HG03457 (cell line): ENCODE data around the gene USP9X.
"Not testable (repeated sequence)": the region's sequence is repeated elsewhere in the genome, so short reads cannot be mapped to it uniquely, and the experiment has no call there.

Experiments used
- ATAC-seq: cut with Tn5 transposase; IDR thresholded peaks from one replicate; pipeline ENCODE4 v1.9.1; 2021; ENCODE audit warnings: moderate number of reproducible peaks; ENCODE audit not compliant: unreplicated experiment

Gene USP9X

GRCh38 chrX:41084893-41085511 lies at the start of gene USP9X:
USP9X (plus strand) TSS chrX:41085445; CDS start chrX:41123629, 38,184 bp downstream.
- peak; percentile 32 for ATAC-seq

- no peak for ATAC-seq
Measured at GRCh38 chrX:41035582-41035981, 49.7 kb upstream of the USP9X start.

DNA sequence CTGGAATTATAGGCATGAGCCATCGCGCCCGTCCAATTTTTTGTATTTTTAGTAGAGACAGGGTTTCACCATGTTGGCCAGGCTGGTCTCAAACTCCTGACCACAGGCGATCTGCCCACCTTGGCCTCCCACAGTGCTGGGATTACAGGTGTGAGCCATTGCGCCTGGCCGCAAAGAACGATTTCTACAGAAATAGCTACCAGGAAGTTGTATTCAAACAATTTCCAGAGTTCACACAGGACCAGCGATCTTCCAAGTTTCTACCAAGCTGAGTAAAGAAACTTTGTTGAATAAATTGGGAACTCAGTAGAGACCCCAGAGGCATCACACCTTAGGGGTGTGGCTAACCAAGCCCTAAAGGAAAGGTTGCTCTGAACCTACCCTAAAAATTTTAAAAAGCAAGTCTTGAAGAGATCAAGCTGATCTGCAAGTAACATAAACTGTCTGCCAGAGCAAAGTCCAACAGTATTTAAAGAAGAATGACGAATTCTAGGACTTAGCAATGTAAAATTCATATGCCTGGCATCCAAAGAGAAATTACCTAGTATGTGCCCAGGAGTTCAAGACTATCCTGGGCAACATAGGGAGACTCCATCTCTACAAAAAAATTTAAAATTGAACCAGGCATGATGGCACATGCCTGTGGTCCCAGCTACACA lies 48.4 kb upstream of the USP9X start:
- ATAC-seq: no peak

DNA sequence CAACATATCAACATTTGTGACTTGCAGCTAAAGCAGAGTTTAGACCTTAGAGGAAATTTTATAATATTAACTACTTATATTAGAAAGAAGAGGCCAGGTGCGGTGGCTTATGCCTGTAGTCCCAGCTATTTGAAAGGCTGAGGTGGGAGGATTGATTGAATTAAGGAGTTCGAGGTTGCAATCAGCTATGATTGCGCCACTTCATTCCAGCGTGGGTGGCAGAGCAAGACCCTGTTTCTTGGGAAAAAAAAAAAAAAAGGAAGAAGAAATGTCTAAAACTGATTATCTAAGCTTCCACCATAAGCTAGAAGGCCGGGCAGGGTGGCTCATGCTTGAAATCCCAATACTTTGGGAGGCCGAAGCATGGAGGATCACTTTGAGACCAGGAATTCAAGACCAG lies 42.0 kb upstream of the USP9X start:
- no peak for ATAC-seq

DNA sequence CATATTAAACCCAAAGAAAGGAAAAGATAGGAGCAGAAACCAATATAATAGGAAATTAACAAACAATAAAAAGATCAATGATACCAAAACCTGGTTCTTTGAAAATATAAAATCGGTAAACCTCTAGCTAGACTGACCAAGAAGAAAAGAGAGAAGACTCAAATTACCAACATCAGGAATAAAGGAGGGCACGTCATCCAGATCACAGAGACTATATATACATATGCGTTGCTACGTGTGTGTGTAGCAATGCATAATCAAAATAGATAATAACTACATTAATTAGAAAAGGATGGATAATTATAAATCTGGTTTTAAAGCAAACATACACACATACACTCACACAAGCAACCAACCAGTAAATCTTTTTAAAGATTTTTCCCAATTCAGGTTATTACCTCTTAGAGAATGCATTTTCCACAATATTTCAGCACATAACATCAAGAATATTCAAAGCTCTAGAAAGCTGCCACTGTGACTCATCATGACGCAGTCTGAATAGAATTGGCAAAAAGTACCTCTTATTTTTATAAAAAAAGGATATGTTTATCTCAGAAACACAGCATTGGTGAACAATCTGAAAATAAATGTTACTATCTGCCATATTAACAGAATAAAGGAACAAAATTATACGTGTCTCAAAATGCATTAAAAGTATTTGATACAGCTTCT lies 41.4 kb upstream of the USP9X start:
- no peak for ATAC-seq

- no peak for ATAC-seq
Measured at GRCh38 chrX:41045960-41046567, 39.2 kb upstream of the USP9X start.

DNA sequence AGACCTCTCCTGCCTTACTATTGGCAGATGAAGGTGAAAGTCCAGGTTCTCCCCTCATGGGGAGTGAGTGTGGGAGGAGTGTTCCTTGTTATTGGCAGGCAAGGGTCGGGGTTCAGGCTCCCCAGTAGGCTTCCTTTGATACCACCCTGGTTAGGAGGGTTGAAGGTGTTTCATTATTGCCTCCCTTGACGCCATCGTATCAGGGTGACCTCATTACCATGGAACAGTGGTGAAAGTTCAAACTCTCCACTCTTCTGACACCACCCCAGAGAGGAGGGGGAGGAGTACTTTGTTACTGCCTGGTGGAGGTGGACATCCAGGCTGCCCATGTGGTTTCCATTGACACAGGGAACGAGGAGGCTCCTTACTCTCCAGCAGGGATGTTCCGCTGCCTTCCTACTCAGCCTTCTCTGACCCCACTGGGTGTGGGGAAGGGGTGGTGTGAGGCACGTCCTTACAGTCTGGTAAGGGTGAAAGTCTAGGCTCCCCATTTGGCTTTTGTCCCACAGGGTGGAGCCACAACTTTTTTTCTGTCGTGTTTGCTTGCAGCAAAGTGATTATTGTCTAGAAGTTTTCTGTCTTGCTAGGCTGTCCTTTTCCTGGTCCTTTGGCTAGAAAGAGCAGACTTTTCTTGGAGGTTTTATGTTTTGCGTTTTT lies 37.2 kb upstream of the USP9X start:
- ATAC-seq: no peak

DNA sequence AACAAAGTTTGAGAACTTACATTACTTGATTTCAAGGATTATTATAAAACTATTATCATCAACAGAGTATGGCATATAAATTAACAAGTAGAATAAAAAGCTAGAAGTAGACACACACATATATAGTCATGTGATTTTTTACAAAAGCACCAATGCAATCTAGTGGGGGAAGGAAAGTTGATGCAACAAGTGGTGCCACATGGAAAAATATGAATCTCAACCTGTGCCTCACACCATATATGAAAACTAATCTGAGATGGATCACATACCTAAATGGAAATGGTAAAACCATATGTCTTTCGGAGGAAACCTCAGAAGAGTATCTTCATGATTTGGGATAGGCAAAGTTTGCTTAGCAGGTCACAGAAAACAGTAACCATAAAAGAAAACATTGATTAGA lies 34.9 kb upstream of the USP9X start:
- ATAC-seq: no peak

DNA sequence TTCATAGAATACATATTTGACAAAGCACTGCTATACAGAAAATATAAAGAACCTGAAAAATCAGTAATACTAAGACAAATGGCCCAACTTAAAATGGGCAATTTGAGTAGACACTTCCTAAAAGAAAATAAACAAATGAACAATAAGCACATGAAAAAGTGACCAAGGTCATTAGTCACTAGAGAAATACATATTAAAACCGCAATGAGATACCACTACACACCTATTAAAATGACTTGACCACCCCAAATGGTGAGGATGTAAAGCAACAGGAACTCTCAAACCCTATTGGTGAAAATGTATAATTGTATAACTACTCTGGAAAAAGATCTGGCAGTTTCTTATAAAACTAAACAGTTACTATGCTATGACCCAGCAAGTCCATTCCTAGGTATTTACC lies 34.0 kb upstream of the USP9X start:
- no peak for ATAC-seq

- ATAC-seq: no peak
Measured at GRCh38 chrX:41055740-41056139, 29.5 kb upstream of the USP9X start.

- not testable (repeated sequence) for ATAC-seq
Measured at GRCh38 chrX:41063276-41063675, 22.0 kb upstream of the USP9X start.

DNA sequence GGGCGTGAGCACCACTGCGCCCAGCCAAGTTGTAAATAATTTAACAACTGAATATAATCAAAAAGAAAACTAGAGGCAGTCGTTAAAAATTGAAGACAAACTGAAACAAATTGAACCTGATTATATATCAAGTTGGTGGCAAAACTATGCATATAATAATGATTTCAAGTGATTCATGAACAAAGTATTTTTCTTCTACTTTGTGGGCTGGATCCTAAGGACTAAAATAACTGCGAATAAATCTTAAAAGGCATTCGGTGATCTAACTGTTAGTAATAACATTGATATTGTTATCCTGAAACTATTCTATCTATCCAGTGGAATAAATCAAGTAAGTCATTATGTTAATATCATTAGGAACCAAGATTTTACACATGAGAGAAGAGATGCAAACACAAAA lies 21.2 kb upstream of the USP9X start:
- ATAC-seq: no peak

DNA sequence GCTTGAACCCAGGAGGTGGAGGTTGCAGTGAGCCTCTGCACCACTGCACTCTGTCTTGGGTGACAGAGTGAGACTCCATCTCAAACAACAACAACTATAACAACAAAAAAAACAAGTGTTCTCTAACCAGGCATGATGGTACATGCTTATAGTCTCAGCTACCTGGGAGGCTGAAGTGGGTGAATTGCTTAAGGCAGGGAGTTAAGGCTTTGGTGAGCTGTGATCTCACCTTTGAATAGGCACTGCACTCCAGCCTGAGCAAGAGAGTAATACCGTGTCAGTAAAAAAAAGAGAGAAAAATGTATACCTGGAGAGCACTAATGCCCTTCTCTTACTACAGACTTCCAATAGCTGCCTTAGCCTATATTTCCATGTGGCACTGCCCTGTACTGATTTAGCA lies 18.9 kb upstream of the USP9X start:
- no peak for ATAC-seq

DNA sequence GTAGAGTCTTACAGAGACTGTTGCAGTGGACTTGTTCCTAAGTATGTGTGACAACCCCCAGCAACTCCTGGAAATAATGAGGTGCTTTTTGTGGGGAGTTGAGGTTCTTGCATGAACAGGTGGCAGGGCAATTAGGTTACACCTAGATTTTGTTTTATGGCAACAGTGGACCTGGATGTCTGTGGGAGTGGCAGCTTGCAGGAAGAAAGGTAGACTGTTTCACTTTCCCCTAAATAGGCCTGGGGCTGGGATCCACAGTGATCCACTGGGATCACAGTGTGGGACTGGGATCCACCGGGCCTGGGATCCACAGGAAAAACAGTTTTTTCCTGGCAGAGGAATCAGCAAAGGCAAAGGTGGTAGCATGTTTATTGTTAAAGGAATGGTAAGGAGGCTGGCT lies 18.3 kb upstream of the USP9X start:
- ATAC-seq: no peak

DNA sequence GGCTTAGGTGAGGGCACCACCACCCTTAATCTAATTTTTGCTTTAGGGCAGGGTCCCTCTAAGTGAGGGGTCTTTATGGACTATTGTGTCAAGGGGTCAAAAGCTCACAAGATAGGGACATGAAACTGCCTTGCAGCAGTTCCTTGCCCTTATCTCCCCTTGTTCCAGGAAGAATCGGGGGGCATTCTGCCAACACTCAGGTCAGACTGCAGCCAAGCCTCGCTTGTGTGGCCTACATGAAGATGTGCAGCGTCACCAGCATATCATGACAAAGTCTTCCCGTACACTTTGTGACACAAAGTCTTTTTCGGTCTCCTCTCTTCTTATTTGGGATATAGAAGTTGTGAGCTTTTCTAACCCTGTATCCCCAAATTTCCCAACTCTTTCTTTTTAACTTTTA lies 17.5 kb upstream of the USP9X start:
- ATAC-seq: no peak

DNA sequence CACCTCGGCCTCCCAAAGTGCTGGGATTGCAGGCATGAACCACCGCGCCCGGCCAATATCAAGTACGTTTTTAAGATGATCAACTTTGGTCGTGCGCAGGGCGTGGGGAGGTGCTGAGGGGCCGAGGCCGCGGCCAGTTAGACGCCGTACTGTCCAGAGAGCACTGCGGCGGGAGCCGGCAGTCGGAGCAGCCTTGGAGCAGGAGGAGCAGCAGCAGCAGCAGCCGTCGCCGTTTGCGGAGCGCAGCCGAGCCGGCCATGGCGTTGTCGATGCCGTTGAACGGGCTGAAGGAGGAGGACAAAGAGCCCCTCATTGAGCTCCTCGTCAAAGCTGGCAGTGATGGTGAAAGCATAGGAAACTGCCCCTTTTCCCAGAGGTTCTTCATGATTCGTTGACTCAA lies 8.5 kb upstream of the USP9X start:
- no peak for ATAC-seq

GRCh38 chrX:41081821-41082220 lies 3.4 kb upstream of the USP9X start:
- no peak for ATAC-seq

- no peak for ATAC-seq
Measured at GRCh38 chrX:41082783-41083182, 2.5 kb upstream of the USP9X start.

GRCh38 chrX:41084044-41084892 lies 977 bp upstream of the USP9X start:
- peak; percentile 51 for ATAC-seq

DNA sequence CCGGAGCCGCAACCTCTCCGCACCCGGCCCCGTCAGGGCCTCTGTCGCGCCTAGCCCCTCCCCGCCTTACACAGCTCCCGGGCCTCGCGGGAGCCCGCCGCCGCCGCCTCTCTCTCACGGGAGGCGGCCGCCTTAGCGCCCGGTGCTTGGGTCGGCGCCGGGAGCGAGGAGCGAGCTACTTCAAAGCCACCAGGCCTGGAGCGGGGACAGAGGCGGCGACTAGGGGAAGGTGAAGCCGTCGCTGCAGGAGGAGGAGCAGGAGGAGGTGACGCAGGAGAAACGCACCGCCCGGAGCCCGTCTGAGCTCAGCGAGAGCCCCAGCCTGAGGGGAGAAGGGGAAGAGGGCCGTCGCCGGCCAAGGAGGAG lies 250 bp downstream of the USP9X start:
- ATAC-seq: peak; percentile 13
